ENCODE data around the gene OXT.
A peak's percentile ranks its signal among the peaks of the same experiment; 100 is the strongest.
"Not testable (repeated sequence)": the region's sequence is repeated elsewhere in the genome, so short reads cannot be mapped to it uniquely, and the experiment has no call there.

Gene OXT

GRCh38 chr20:3109350-3110302, 38.2 kb downstream of the OXT start:
- H4K20me1 ChIP-seq: peaks cover 19% of the 10 kb centered on the region
- H3K27ac ChIP-seq: no peak overlapping the region
- H3K4me1 ChIP-seq: peaks cover 42% of the 10 kb centered on the region
- no peak for TF ChIP-seq Cebpa-rat (IDR thresholded peaks at IDR 0.05)
- no peaks in the 10 kb centered on the region for H3K27me3 ChIP-seq
- no peak overlapping the region for H3K4me3 ChIP-seq
- H3K9me3 ChIP-seq: no peaks in the 10 kb centered on the region
- peaks cover 56% of the 10 kb centered on the region for H3K36me3 ChIP-seq
- no peak overlapping the region for H3K4me2 ChIP-seq
- H3K9ac ChIP-seq: no peak overlapping the region

- no peak overlapping the region for H3K9ac ChIP-seq
- no peak overlapping the region for H3K4me2 ChIP-seq
- no peaks in the 10 kb centered on the region for H3K27me3 ChIP-seq
- no peaks in the 10 kb centered on the region for H3K9me3 ChIP-seq
- no peak overlapping the region for H3K4me3 ChIP-seq
- H3K4me1 ChIP-seq: peaks cover 41% of the 10 kb centered on the region
- no peak for TF ChIP-seq Cebpa-rat (IDR thresholded peaks at IDR 0.05)
- peaks cover 62% of the 10 kb centered on the region for H3K36me3 ChIP-seq
- no peak overlapping the region for H3K27ac ChIP-seq
- peaks cover 32% of the 10 kb centered on the region for H4K20me1 ChIP-seq
These were observed 40.1 kb downstream of the OXT start for GRCh38 chr20:3111507-3111906.

GRCh38 chr20:3111995-3112394, 40.6 kb downstream of the OXT start:
- Histone ChIP-seq H3K4me2 (no peak overlapping the region), H3K4me1 (peaks cover 36% of the 10 kb centered on the region), H3K9me3 (no peaks in the 10 kb centered on the region), H3K27me3 (no peaks in the 10 kb centered on the region), H3K36me3 (peaks cover 62% of the 10 kb centered on the region), H3K27ac (no peak overlapping the region), H3K4me3 (no peak overlapping the region), H3K9ac (no peak overlapping the region), H4K20me1 (peaks cover 32% of the 10 kb centered on the region)
- no peak for TF ChIP-seq Cebpa-rat (IDR thresholded peaks at IDR 0.05)

GRCh38 chr20:3115190-3116107, 44.0 kb downstream of the OXT start:
- Histone ChIP-seq H3K9ac (no peak overlapping the region), H3K4me1 (peaks cover 22% of the 10 kb centered on the region), H3K27ac (no peak overlapping the region), H3K9me3 (no peaks in the 10 kb centered on the region), H3K4me2 (no peak overlapping the region), H4K20me1 (peaks cover 23% of the 10 kb centered on the region), H3K4me3 (no peak overlapping the region), H3K27me3 (no peaks in the 10 kb centered on the region), H3K36me3 (peaks cover 52% of the 10 kb centered on the region)
- no peak for TF ChIP-seq Cebpa-rat (IDR thresholded peaks at IDR 0.05)

- TF ChIP-seq Cebpa-rat (IDR thresholded peaks at IDR 0.05): no peak
- H3K36me3 ChIP-seq: peaks cover 54% of the 10 kb centered on the region
- no peak overlapping the region for H3K9ac ChIP-seq
- H3K4me3 ChIP-seq: no peak overlapping the region
- no peak overlapping the region for H3K27ac ChIP-seq
- H3K27me3 ChIP-seq: no peaks in the 10 kb centered on the region
- peaks cover 26% of the 10 kb centered on the region for H3K4me1 ChIP-seq
- H3K9me3 ChIP-seq: no peaks in the 10 kb centered on the region
- H3K4me2 ChIP-seq: no peak overlapping the region
- H4K20me1 ChIP-seq: peaks cover 18% of the 10 kb centered on the region
These were observed 44.9 kb downstream of the OXT start for GRCh38 chr20:3116341-3116740.

GRCh38 chr20:3117839-3118379, 46.5 kb downstream of the OXT start:
- Histone ChIP-seq H3K4me2 (peak overlapping the region; percentile 53), H3K4me1 (peaks cover 25% of the 10 kb centered on the region), H3K36me3 (peaks cover 61% of the 10 kb centered on the region), H3K9me3 (peaks cover 12% of the 10 kb centered on the region), H4K20me1 (peaks cover 13% of the 10 kb centered on the region)
- H3K27ac ChIP-seq, H3K4me3 ChIP-seq, H3K9ac ChIP-seq, H3K27me3 ChIP-seq: not testable (repeated sequence)
- peak; percentile 99 for TF ChIP-seq Cebpa-rat (IDR thresholded peaks at IDR 0.05)

- Histone ChIP-seq H3K9ac (no peak overlapping the region), H3K4me3 (no peak overlapping the region), H3K4me1 (peaks cover 18% of the 10 kb centered on the region), H3K4me2 (no peak overlapping the region), H3K9me3 (peaks cover 23% of the 10 kb centered on the region), H3K36me3 (peaks cover 62% of the 10 kb centered on the region), H4K20me1 (peaks cover 13% of the 10 kb centered on the region), H3K27ac (no peak overlapping the region), H3K27me3 (no peaks in the 10 kb centered on the region)
- TF ChIP-seq Cebpa-rat (IDR thresholded peaks at IDR 0.05): no peak
These were observed 47.6 kb downstream of the OXT start for GRCh38 chr20:3119044-3119443.

GRCh38 chr20:3121271-3121911, 50.0 kb downstream of the OXT start:
- H3K9ac ChIP-seq: no peak overlapping the region
- peaks cover 69% of the 10 kb centered on the region for H3K36me3 ChIP-seq
- TF ChIP-seq Cebpa-rat (IDR thresholded peaks at IDR 0.05): no peak
- H3K27me3 ChIP-seq: no peaks in the 10 kb centered on the region
- peaks cover 18% of the 10 kb centered on the region for H3K4me1 ChIP-seq
- peaks cover 44% of the 10 kb centered on the region for H3K9me3 ChIP-seq
- no peak overlapping the region for H3K4me3 ChIP-seq
- no peak overlapping the region for H3K4me2 ChIP-seq
- H3K27ac ChIP-seq: no peak overlapping the region
- no peaks in the 10 kb centered on the region; the same call in 1 of the 2 replicates for H4K20me1 ChIP-seq

Data from BLaER1 (cell line).